ENCODE results near the gene RALGPS1. TPM values are rescaled to one million over a fixed set of nuclear protein-coding genes. Genes with fewer than 3 reads are reported as not detected.

RALGPS1 gene
- polyA plus RNA-seq, 2 of the 4 experiments (the other 2 are of a cell fraction), result 5.0 to 7.9 TPM

DNA sequence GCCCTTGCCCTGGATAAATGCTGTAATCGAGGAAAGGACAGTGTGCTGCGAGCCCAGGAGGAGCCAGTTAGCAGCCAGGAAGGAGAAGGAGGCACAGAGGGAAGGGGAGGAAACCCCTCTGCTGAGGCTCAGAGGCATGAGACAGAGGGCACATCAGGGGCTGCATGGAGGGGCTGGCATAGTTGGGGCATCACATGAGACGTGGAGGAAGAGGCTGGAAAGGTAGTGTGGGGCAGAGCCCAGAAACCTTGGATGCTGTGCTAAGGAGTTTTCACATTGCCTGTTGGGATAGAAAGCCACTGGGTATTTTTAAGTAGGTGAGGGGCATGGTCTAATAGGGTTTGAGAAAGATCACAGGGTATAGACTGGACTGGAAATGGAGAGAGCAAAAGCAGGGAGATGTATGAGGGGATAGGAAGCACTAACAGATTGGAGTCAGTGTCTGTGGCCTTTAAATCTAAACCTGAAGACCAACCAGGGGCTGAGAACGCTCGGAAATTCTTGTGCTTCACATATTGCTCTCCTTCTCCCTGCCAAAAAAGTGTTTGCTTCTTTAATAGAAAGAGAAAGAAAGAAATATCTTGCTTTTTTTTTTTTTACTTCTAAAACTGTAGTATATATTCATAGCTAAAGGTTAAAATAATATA, 240.9 kb downstream of the RALGPS1 start:
- no peak overlapping the region for H3K4me2 ChIP-seq
- DNase-seq (ENCODE audit: low read depth in 1 of 2, low spot score in 1 of 2) (no peak), ATAC-seq (no peak), FAIRE-seq (no peak)
- no peak overlapping the region for H3K27ac ChIP-seq
- H3K4me1 ChIP-seq, result peaks cover 15% of the 10 kb centered on the region
- no peak overlapping the region for H3K4me3 ChIP-seq
- 74% methylated on average over 5 of the region's 5 CpGs for WGBS (ENCODE audit: missing lambda C conversion rate)
- ChIA-PET POLR2A (no interaction called here), CTCF (interaction anchor here (1.1 to 1.2 kb wide), 2 partner anchors 10 to 24 kb away, joined by 3 read pairs; no protein-coding TSS in a partner anchor)
- no peak for TF ChIP-seq CHD2 (IDR thresholded peaks at IDR 0.05; ENCODE audit: low read length, partially characterized antibody)
- TF ChIP-seq MYC (IDR thresholded peaks at IDR 0.05; ENCODE audit: borderline replicate concordance, low read length), result no peak
- no peak for TF ChIP-seq ZSCAN20 (CRISPR knock-in tag; IDR thresholded peaks at IDR 0.05)
- no peak for TF ChIP-seq ZFP36 (IDR thresholded peaks at IDR 0.05; ENCODE audit: borderline replicate concordance, partially characterized antibody)
- TF ChIP-seq, protein P1, sequence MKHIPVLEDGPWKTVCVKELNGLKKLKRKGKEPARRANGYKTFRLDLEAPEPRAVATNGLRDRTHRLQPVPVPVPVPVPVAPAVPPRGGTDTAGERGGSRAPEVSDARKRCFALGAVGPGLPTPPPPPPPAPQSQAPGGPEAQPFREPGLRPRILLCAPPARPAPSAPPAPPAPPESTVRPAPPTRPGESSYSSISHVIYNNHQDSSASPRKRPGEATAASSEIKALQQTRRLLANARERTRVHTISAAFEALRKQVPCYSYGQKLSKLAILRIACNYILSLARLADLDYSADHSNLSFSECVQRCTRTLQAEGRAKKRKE (CRISPR knock-in tag; IDR thresholded peaks at IDR 0.05; ENCODE audit: low read depth), result no peak
- TF ChIP-seq, protein P2, sequence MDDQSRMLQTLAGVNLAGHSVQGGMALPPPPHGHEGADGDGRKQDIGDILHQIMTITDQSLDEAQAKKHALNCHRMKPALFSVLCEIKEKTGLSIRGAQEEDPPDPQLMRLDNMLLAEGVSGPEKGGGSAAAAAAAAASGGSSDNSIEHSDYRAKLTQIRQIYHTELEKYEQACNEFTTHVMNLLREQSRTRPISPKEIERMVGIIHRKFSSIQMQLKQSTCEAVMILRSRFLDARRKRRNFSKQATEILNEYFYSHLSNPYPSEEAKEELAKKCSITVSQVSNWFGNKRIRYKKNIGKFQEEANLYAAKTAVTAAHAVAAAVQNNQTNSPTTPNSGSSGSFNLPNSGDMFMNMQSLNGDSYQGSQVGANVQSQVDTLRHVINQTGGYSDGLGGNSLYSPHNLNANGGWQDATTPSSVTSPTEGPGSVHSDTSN (IDR thresholded peaks at IDR 0.05), result no peak
- TF ChIP-seq MAZ (IDR thresholded peaks at IDR 0.05; ENCODE audit: borderline replicate concordance, low read depth, low read length), result no peak
- no peak for TF ChIP-seq FOXS1 (CRISPR knock-in tag; IDR thresholded peaks at IDR 0.05)
- TF ChIP-seq HOXB13 (CRISPR knock-in tag; IDR thresholded peaks at IDR 0.05; ENCODE audit: low read depth), result no peak
- TF ChIP-seq GATA3 (IDR thresholded peaks at IDR 0.05; ENCODE audit: borderline replicate concordance), result no peak
- TF ChIP-seq, protein P3, sequence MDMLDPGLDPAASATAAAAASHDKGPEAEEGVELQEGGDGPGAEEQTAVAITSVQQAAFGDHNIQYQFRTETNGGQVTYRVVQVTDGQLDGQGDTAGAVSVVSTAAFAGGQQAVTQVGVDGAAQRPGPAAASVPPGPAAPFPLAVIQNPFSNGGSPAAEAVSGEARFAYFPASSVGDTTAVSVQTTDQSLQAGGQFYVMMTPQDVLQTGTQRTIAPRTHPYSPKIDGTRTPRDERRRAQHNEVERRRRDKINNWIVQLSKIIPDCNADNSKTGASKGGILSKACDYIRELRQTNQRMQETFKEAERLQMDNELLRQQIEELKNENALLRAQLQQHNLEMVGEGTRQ (IDR thresholded peaks at IDR 0.05), result no peak
- TF ChIP-seq, protein P4, sequence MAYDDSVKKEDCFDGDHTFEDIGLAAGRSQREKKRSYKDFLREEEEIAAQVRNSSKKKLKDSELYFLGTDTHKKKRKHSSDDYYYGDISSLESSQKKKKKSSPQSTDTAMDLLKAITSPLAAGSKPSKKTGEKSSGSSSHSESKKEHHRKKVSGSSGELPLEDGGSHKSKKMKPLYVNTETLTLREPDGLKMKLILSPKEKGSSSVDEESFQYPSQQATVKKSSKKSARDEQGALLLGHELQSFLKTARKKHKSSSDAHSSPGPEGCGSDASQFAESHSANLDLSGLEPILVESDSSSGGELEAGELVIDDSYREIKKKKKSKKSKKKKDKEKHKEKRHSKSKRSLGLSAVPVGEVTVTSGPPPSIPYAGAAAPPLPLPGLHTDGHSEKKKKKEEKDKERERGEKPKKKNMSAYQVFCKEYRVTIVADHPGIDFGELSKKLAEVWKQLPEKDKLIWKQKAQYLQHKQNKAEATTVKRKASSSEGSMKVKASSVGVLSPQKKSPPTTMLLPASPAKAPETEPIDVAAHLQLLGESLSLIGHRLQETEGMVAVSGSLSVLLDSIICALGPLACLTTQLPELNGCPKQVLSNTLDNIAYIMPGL (CRISPR knock-in tag; IDR thresholded peaks at IDR 0.05; ENCODE audit: borderline replicate concordance), result no peak
- TF ChIP-seq TFCP2L1 (CRISPR knock-in tag; IDR thresholded peaks at IDR 0.05), result no peak
- TF ChIP-seq, protein P5, sequence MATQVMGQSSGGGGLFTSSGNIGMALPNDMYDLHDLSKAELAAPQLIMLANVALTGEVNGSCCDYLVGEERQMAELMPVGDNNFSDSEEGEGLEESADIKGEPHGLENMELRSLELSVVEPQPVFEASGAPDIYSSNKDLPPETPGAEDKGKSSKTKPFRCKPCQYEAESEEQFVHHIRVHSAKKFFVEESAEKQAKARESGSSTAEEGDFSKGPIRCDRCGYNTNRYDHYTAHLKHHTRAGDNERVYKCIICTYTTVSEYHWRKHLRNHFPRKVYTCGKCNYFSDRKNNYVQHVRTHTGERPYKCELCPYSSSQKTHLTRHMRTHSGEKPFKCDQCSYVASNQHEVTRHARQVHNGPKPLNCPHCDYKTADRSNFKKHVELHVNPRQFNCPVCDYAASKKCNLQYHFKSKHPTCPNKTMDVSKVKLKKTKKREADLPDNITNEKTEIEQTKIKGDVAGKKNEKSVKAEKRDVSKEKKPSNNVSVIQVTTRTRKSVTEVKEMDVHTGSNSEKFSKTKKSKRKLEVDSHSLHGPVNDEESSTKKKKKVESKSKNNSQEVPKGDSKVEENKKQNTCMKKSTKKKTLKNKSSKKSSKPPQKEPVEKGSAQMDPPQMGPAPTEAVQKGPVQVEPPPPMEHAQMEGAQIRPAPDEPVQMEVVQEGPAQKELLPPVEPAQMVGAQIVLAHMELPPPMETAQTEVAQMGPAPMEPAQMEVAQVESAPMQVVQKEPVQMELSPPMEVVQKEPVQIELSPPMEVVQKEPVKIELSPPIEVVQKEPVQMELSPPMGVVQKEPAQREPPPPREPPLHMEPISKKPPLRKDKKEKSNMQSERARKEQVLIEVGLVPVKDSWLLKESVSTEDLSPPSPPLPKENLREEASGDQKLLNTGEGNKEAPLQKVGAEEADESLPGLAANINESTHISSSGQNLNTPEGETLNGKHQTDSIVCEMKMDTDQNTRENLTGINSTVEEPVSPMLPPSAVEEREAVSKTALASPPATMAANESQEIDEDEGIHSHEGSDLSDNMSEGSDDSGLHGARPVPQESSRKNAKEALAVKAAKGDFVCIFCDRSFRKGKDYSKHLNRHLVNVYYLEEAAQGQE (IDR thresholded peaks at IDR 0.05), result no peak
- TF ChIP-seq, protein P6, sequence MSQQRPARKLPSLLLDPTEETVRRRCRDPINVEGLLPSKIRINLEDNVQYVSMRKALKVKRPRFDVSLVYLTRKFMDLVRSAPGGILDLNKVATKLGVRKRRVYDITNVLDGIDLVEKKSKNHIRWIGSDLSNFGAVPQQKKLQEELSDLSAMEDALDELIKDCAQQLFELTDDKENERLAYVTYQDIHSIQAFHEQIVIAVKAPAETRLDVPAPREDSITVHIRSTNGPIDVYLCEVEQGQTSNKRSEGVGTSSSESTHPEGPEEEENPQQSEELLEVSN (IDR thresholded peaks at IDR 0.05; ENCODE audit: borderline replicate concordance, low read depth), result no peak
- TF ChIP-seq HDAC2 (IDR thresholded peaks at IDR 0.05), result no peak
- TF ChIP-seq FOSL2 (IDR thresholded peaks at IDR 0.05), result no peak
- no peak for TF ChIP-seq FOSL2 (CRISPR knock-in tag; IDR thresholded peaks at IDR 0.05)
- no peak for TF ChIP-seq EHF (CRISPR knock-in tag; IDR thresholded peaks at IDR 0.05)
- no peaks in the 10 kb centered on the region for H3K9me3 ChIP-seq

Measured in A549 (cell line).